Hepatocyte (in vitro differentiated cells): ENCODE results near the gene SLC15A5. TPM values are rescaled to one million over a fixed set of nuclear protein-coding genes. Genes with fewer than 3 reads are reported as not detected.

Source experiments
- DNase-seq: peaks from one replicate; pipeline ENCODE4 v3.0.0-alpha.2; 2016; ENCODE audit warnings: low spot score
- H2AFZ ChIP-seq: fragments of 200-600 bp; sonication (generic); 2 replicates; pipeline ENCODE4 v1.6.0; 2016; ENCODE audit warnings: antibody characterized with exemption, mild to moderate bottlenecking
- H3K27ac ChIP-seq: fragments of 200-600 bp; sonication (generic); 2 replicates; pipeline ENCODE4 v1.5.1; 2016; ENCODE audit warnings: mild to moderate bottlenecking
- H3K27me3 ChIP-seq: fragments of 200-600 bp; sonication (generic); 2 replicates; pipeline ENCODE4 v1.6.1; 2016
- H3K36me3 ChIP-seq: fragments of 200-600 bp; sonication (generic); replicated peaks from 2 replicates; pipeline ENCODE4 v1.5.1; 2016; ENCODE audit warnings: low read depth; ENCODE audit not compliant: insufficient read depth
- H3K4me1 ChIP-seq: fragments of 200-600 bp; sonication (generic); 2 replicates; pipeline ENCODE4 v1.5.1; 2016; ENCODE audit warnings: mild to moderate bottlenecking, moderate library complexity; ENCODE audit not compliant: insufficient read depth
- H3K4me2 ChIP-seq: fragments of 200-600 bp; sonication (generic); 2 replicates; pipeline ENCODE4 v1.6.0; 2016
- H3K4me3 ChIP-seq: fragments of 200-600 bp; sonication (generic); 2 replicates; pipeline ENCODE4 v1.5.1; 2016; ENCODE audit warnings: mild to moderate bottlenecking
- H3K79me2 ChIP-seq: fragments of 200-600 bp; sonication (generic); 2 replicates; pipeline ENCODE4 v1.6.0; 2017; ENCODE audit warnings: mild to moderate bottlenecking
- H3K9me2 ChIP-seq: fragments of 200-600 bp; sonication (generic); replicated peaks from 2 replicates; pipeline ENCODE4 v1.6.0; 2017; ENCODE audit warnings: mild to moderate bottlenecking; ENCODE audit not compliant: insufficient read depth
- H3K9me3 ChIP-seq: fragments of 200-600 bp; sonication (generic); 2 replicates; pipeline ENCODE4 v1.5.1; 2016; ENCODE audit warnings: low read depth, mild to moderate bottlenecking
- H4K20me1 ChIP-seq: fragments of 200-600 bp; sonication (generic); 2 replicates; pipeline ENCODE4 v1.6.0; 2016; ENCODE audit warnings: mild to moderate bottlenecking; ENCODE audit not compliant: insufficient read depth, poor library complexity, severe bottlenecking
- EZH2 ChIP-seq: fragments of 200-600 bp; sonication (generic); IDR thresholded peaks from 2 replicates; pipeline ENCODE4 v1.6.1; 2016; ENCODE audit warnings: antibody characterized with exemption, mild to moderate bottlenecking, borderline replicate concordance
- EZH2phosphoT487 ChIP-seq: fragments of 200-600 bp; sonication (generic); IDR thresholded peaks from one replicate; pipeline ENCODE4 v1.6.1; 2018; ENCODE audit warnings: antibody characterized with exemption, mild to moderate bottlenecking, low read depth, moderate library complexity; ENCODE audit not compliant: unreplicated experiment, severe bottlenecking
- WGBS: methylation state at CpG from one replicate; pipeline ENCODE4 v1.1.6; 2016; ENCODE audit warnings: low lambda C conversion rate; ENCODE audit errors: missing lambda C conversion rate; 5-methylcytosine and 5-hydroxymethylcytosine counted together
- polyA plus RNA-seq: library from polyadenylated mRNA; unstranded; fragments of >200 nt; fragmentation: Nextera tagmentation; extraction: Ambion mirVana; gene quantifications from 2 replicates; pipeline ENCODE4 v1.2.1, GENCODE V29; 2016
- total RNA-seq: library from RNA; depleted of rRNA; stranded (reverse); fragments of >200 nt; gene quantifications from 2 replicates; pipeline ENCODE4 v1.2.3, GENCODE V29; 2014
- TF ChIP-seq, protein P1 (sequence below): fragments of 200-600 bp; sonication (generic); IDR thresholded peaks from 2 replicates; pipeline ENCODE4 v1.5.1; 2016; ENCODE audit warnings: antibody characterized with exemption, mild to moderate bottlenecking; ENCODE audit not compliant: poor library complexity

Gene SLC15A5
- total and polyA plus RNA-seq, 2 experiments from 2014 or later = 0.10 TPM; not detected in 1

DNA sequence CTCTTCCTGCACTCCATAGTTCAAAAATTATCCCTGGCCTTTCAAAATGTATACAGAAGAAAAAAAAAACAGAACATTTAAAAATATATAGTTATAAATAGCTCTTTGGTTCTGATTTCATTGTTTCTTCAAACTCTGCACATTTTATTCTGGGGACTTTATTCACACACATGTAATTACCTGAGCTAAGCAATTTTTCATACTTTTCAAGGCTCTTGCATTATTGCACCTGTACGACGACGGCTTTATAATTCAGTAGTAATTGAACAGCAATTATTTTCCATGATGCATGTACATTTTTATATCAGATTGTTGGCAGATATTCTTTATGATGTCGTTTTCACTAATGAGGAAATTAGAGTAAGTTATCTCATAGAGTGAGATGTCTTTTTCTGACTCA, 13.5 kb upstream of the SLC15A5 start:
- no peak for DNase-seq
- Histone ChIP-seq H4K20me1 (no peaks in the 10 kb centered on the region), H3K9me3 (no peaks in the 10 kb centered on the region), H3K9me2 (no peaks in the 10 kb centered on the region), H3K4me2 (no peak overlapping the region), H3K27ac (no peak overlapping the region), H3K27me3 (no peaks in the 10 kb centered on the region), H3K79me2 (no peaks in the 10 kb centered on the region), H3K36me3 (no peaks in the 10 kb centered on the region), H3K4me1 (no peaks in the 10 kb centered on the region), H2AFZ (no peak overlapping the region), H3K4me3 (no peak overlapping the region)
- 85% methylated on average over 4 of the region's 4 CpGs for WGBS
- TF ChIP-seq EZH2phosphoT487 (no peak), EZH2 (no peak)
- TF ChIP-seq, protein P1, sequence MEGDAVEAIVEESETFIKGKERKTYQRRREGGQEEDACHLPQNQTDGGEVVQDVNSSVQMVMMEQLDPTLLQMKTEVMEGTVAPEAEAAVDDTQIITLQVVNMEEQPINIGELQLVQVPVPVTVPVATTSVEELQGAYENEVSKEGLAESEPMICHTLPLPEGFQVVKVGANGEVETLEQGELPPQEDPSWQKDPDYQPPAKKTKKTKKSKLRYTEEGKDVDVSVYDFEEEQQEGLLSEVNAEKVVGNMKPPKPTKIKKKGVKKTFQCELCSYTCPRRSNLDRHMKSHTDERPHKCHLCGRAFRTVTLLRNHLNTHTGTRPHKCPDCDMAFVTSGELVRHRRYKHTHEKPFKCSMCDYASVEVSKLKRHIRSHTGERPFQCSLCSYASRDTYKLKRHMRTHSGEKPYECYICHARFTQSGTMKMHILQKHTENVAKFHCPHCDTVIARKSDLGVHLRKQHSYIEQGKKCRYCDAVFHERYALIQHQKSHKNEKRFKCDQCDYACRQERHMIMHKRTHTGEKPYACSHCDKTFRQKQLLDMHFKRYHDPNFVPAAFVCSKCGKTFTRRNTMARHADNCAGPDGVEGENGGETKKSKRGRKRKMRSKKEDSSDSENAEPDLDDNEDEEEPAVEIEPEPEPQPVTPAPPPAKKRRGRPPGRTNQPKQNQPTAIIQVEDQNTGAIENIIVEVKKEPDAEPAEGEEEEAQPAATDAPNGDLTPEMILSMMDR = no peak

DNA sequence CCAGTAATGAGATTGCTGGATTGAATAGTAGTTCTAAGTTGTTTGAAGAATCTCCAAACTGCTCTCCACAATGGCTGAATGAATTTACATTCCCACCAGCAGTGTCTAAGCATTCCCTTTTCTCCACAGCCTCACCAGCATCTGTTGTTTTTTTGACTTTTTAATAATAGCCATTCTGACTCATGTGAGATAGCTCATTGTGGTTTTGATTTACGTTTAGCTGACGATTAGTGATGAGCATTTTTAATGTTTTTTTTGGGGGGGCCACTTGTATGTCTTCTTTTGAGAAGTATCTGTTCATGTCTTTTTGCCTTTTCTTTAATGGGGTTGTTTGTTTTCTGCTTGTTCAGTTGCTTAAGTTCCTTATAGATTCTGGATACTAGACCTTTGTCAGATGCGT, 8.1 kb upstream of the SLC15A5 start:
- no peak overlapping the region for H3K4me3 ChIP-seq
- no peaks in the 10 kb centered on the region for H3K9me2 ChIP-seq
- no peak overlapping the region for H3K27ac ChIP-seq
- no peaks in the 10 kb centered on the region for H3K79me2 ChIP-seq
- no peak overlapping the region for H2AFZ ChIP-seq
- no peaks in the 10 kb centered on the region for H3K4me1 ChIP-seq
- no peak for DNase-seq
- 93% methylated on average over 3 of the region's 3 CpGs for WGBS
- no peak for TF ChIP-seq EZH2phosphoT487
- TF ChIP-seq, protein P1 = no peak
- no peak for TF ChIP-seq EZH2
- H4K20me1 ChIP-seq = no peaks in the 10 kb centered on the region
- H3K4me2 ChIP-seq = no peak overlapping the region
- no peaks in the 10 kb centered on the region for H3K9me3 ChIP-seq
- no peaks in the 10 kb centered on the region for H3K36me3 ChIP-seq
- H3K27me3 ChIP-seq = no peaks in the 10 kb centered on the region

DNA sequence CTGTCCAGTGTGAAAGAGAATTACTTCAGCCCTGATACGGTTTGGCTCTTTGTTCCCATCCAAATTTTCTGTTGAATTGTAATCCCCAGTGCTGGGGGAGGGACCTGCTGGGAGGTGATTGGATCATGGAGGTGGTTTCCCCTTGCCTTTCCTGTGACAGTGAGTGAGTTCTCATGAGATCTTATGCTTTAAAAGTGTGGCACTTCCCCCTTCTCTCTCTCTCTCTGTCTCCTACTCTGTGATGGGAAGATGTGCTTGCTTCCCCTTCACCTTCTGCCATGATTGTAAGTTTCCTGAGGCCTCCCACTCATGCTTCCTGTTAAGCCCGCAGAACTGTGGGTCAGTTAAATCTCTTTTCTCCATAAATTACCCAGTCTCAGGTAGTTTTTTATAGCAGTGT, 5.5 kb upstream of the SLC15A5 start:
- TF ChIP-seq EZH2 (no peak), EZH2phosphoT487 (no peak)
- TF ChIP-seq, protein P1 = no peak
- no peaks in the 10 kb centered on the region for H3K9me3 ChIP-seq
- no peak overlapping the region for H3K4me3 ChIP-seq
- no peak overlapping the region for H2AFZ ChIP-seq
- H4K20me1 ChIP-seq = no peaks in the 10 kb centered on the region
- no peak overlapping the region for H3K4me2 ChIP-seq
- 84% methylated on average over 2 of the region's 2 CpGs for WGBS
- H3K27ac ChIP-seq = no peak overlapping the region
- no peaks in the 10 kb centered on the region for H3K36me3 ChIP-seq
- H3K27me3 ChIP-seq = no peaks in the 10 kb centered on the region
- no peaks in the 10 kb centered on the region for H3K9me2 ChIP-seq
- DNase-seq = no peak
- no peaks in the 10 kb centered on the region for H3K79me2 ChIP-seq
- H3K4me1 ChIP-seq = no peaks in the 10 kb centered on the region

DNA sequence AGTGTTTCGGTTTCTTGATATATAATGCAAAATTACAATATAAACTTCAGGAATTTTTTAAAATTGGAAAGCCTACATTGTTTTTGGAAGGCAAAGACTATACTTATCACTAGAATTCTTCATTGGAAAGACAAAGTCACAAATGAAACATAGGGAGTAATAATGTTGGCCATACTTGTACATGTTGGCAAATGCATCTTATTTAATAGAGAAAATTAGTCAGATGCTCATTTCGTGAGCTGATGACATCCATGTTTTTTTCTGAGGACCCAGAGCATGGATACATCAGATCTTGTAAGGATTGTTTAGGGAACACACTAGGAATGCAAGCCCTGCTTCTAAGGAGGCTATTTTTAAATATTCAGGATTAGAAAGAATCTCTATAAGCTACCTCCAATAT, 4.6 kb upstream of the SLC15A5 start:
- no peaks in the 10 kb centered on the region for H3K79me2 ChIP-seq
- DNase-seq = no peak
- TF ChIP-seq EZH2 = no peak
- TF ChIP-seq EZH2phosphoT487 = no peak
- TF ChIP-seq, protein P1 = no peak
- no peaks in the 10 kb centered on the region for H3K36me3 ChIP-seq
- no peak overlapping the region for H3K4me3 ChIP-seq
- no peaks in the 10 kb centered on the region for H3K27me3 ChIP-seq
- H3K4me2 ChIP-seq = no peak overlapping the region
- peak overlapping the region; percentile 27 for H3K27ac ChIP-seq
- WGBS = 79% methylated on average over 2 of the region's 2 CpGs
- no peak overlapping the region for H2AFZ ChIP-seq
- H4K20me1 ChIP-seq = no peaks in the 10 kb centered on the region
- H3K9me3 ChIP-seq = no peaks in the 10 kb centered on the region
- no peaks in the 10 kb centered on the region for H3K9me2 ChIP-seq
- no peaks in the 10 kb centered on the region for H3K4me1 ChIP-seq
